ENCODE measurements around the gene ZNG1F.
"Not testable (repeated sequence)": the region's sequence is repeated elsewhere in the genome, so short reads cannot be mapped to it uniquely, and the experiment has no call there.

- not testable (repeated sequence) for TF ChIP-seq ZNF616 (CRISPR knock-in tag; IDR thresholded peaks at IDR 0.05; ENCODE audit: low read depth); SAFB2 (CRISPR knock-in tag; IDR thresholded peaks at IDR 0.05; ENCODE audit: borderline replicate concordance, low read depth); FUBP1 (CRISPR knock-in tag; IDR thresholded peaks at IDR 0.05; ENCODE audit: borderline replicate concordance); EEA1 (CRISPR knock-in tag; IDR thresholded peaks at IDR 0.05; ENCODE audit: borderline replicate concordance); RAD21 (CRISPR knock-in tag; IDR thresholded peaks at IDR 0.05); KLF16 (CRISPR knock-in tag; IDR thresholded peaks at IDR 0.05)
Observed at GRCh38 chr9:41234221-41234620, 45.1 kb upstream of the ZNG1F start.

All from HepG2 (cell line).